ENCODE results near the gene MICAL2.

DNA sequence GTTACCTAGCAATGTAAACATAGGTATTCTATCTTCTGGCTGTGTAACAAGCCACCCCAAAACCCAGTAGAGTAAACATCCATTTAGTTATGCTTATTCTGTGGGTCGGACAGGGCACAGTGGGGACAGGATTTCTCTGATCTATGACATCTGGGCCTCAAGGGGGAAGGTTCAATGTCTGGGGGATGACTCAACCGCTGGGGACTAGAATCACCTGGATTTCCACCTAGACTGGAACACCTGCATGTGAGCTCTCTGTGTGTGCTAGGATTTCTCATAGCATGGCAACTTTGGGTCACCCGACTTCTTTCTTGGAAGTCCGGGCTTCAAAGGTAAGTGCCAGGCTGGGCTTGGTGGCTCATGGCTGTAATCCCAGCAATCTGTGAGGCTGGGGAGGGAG, 36.5 kb upstream of the MICAL2 start:
- TF ChIP-seq TCF12 (IDR thresholded peaks at IDR 0.05; ENCODE audit: low read depth) = no peak
- no peak for TF ChIP-seq NFIC (IDR thresholded peaks at IDR 0.05)
- no peak for TF ChIP-seq TAF1 (IDR thresholded peaks at IDR 0.05; ENCODE audit: low read depth)
- TF ChIP-seq, protein P1, sequence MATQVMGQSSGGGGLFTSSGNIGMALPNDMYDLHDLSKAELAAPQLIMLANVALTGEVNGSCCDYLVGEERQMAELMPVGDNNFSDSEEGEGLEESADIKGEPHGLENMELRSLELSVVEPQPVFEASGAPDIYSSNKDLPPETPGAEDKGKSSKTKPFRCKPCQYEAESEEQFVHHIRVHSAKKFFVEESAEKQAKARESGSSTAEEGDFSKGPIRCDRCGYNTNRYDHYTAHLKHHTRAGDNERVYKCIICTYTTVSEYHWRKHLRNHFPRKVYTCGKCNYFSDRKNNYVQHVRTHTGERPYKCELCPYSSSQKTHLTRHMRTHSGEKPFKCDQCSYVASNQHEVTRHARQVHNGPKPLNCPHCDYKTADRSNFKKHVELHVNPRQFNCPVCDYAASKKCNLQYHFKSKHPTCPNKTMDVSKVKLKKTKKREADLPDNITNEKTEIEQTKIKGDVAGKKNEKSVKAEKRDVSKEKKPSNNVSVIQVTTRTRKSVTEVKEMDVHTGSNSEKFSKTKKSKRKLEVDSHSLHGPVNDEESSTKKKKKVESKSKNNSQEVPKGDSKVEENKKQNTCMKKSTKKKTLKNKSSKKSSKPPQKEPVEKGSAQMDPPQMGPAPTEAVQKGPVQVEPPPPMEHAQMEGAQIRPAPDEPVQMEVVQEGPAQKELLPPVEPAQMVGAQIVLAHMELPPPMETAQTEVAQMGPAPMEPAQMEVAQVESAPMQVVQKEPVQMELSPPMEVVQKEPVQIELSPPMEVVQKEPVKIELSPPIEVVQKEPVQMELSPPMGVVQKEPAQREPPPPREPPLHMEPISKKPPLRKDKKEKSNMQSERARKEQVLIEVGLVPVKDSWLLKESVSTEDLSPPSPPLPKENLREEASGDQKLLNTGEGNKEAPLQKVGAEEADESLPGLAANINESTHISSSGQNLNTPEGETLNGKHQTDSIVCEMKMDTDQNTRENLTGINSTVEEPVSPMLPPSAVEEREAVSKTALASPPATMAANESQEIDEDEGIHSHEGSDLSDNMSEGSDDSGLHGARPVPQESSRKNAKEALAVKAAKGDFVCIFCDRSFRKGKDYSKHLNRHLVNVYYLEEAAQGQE (IDR thresholded peaks at IDR 0.05; ENCODE audit: low read depth) = no peak
- TF ChIP-seq, protein P2, sequence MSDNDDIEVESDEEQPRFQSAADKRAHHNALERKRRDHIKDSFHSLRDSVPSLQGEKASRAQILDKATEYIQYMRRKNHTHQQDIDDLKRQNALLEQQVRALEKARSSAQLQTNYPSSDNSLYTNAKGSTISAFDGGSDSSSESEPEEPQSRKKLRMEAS (IDR thresholded peaks at IDR 0.05) = no peak
- TF ChIP-seq RAD21 (IDR thresholded peaks at IDR 0.05; ENCODE audit: low read depth) = no peak
- no peak for TF ChIP-seq EP300 (IDR thresholded peaks at IDR 0.05; ENCODE audit: borderline replicate concordance)
- no peak for TF ChIP-seq CREB1 (IDR thresholded peaks at IDR 0.05; ENCODE audit: low read depth)

Measured in Ishikawa (cell line).